Measurements from ENCODE around the gene CATSPER1. TPM values are rescaled to one million over a fixed set of nuclear protein-coding genes. Genes with fewer than 3 reads are reported as not detected.

The CATSPER1 gene
- total and polyA plus RNA-seq, 2 of the 13 experiments (the other 11 are each of a cell fraction or from before 2014, with no cell fraction given) = 0.17 TPM; not detected in 1

GRCh38 chr11:66051766-66052663 is 25.7 kb upstream of the CATSPER1 start, which contains the start of gene SF3B2 (continued):
- TF ChIP-seq ZBTB46 (CRISPR knock-in tag; IDR thresholded peaks at IDR 0.05; ENCODE audit: borderline replicate concordance) = no peak
- peak; percentile 59; the same call in 1 of the 2 replicates for TF ChIP-seq ZBTB25 (CRISPR knock-in tag; IDR thresholded peaks at IDR 0.05)
- TF ChIP-seq THAP8 (CRISPR knock-in tag; IDR thresholded peaks at IDR 0.05; ENCODE audit: borderline replicate concordance) = no peak
- TF ChIP-seq BCL6 (CRISPR knock-in tag; IDR thresholded peaks at IDR 0.05) = peak; percentile 37; the same call in 1 of the 2 replicates
- TF ChIP-seq THRA (CRISPR knock-in tag; IDR thresholded peaks at IDR 0.05; ENCODE audit: borderline replicate concordance) = 0 out of 2 replicates have a peak, but pooled peaks have one; percentile 45
- TF ChIP-seq ZSCAN22 (CRISPR knock-in tag; IDR thresholded peaks at IDR 0.05) = no peak
- no peak for TF ChIP-seq PAX8 (CRISPR knock-in tag; IDR thresholded peaks at IDR 0.05; ENCODE audit: borderline replicate concordance)
- TF ChIP-seq LBX2 (CRISPR knock-in tag; IDR thresholded peaks at IDR 0.05; ENCODE audit: borderline replicate concordance) = no peak
- TF ChIP-seq SMAD3 (CRISPR knock-in tag; IDR thresholded peaks at IDR 0.05) = 0 out of 2 replicates have a peak, but pooled peaks have one; percentile 16
- no peak for TF ChIP-seq ISX (CRISPR knock-in tag; conservative IDR thresholded peaks at IDR 0.05)
- 0 out of 2 replicates have a peak, but pooled peaks have one; percentile 16 for TF ChIP-seq MED13 (CRISPR knock-in tag; IDR thresholded peaks at IDR 0.05)
- TF ChIP-seq MLX (CRISPR knock-in tag; IDR thresholded peaks at IDR 0.05) = no peak
- peak; percentile 87 for TF ChIP-seq ZNF687 (CRISPR knock-in tag; IDR thresholded peaks at IDR 0.05)
- TF ChIP-seq PHF8 (CRISPR knock-in tag; IDR thresholded peaks at IDR 0.05) = peak; percentile 99
